Fibroblast of skin of right quadriceps (primary cell): ENCODE measurements around the gene GFER.
A peak's percentile ranks its signal among the peaks of the same experiment; 100 is the strongest.

Experiments used
- DNase-seq: peaks from one replicate; pipeline ENCODE4 v3.0.0-alpha.2; 2013

GFER gene

GRCh38 chr16:1991948-1992703 lies 8.1 kb downstream of the GFER start:
- peak; percentile 92 for DNase-seq

GRCh38 chr16:1992704-1993317 lies 8.8 kb downstream of the GFER start:
- DNase-seq: no peak

- no peak for DNase-seq
Measured at GRCh38 chr16:1993731-1994131, 9.7 kb downstream of the GFER start.

DNA sequence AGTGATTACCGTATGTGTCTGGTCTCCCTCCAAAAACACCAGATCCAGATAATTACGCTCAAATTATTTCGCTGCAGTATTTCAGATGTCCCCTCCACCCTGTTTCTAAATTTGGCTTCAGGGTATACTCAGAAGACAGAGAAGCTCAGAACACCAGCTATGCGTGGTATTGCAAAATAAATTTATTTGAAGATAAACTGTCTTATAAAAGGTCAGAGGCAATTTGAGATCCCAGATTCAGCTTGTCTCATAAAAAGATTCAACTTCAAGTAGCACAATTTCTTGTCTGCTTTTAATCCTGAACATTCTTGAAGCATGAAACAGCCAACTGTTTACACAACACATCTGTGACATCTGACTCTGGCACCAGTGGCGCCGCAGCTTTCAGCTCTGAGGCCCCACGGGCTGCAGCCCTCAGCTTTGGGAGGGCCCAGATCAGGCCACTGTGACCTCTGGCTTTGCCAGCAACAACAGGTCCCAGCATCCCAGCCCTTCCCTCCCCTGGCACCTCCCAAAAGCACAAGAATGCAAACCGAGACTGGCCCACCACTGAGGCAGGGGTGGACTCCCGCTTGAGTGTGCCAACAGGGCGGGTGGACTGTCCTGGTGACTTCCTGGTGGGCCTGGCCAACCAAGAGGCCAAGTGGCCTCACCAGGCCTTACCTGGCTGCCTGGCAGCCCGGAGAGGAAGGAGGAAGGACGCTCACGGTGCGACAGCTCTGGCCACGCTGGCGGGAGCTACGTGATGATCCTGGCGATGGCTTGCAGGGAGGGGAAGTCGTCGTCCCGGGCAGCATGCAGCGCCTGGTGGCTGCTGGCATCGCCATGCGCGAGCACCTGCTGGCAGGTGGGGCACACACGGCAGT lies 13.7 kb downstream of the GFER start:
- no peak for DNase-seq

DNA sequence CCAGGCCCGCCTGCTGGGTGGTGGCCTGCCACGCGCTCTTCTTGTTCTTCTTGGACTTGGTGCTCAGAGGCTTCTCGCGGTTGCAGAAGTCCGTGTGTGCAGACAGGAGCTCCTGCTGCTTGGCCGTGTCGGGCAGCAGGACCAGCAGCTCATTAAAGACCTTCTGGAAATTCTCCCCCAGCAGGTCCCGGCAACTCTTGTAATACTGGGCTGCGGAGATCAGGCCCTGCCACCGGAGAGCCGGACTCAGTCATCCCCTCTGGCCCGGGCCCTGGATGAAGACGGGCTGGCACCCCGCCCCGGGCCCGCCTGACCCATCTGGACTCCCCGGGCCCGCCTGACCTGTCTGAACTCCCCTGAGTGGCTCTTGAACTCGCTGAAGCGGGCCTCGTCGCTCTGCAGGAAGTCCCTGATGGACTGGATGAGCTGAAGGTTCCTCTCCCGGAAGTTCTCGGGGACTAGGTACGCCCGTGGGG lies 14.4 kb downstream of the GFER start:
- DNase-seq: no peak

DNA sequence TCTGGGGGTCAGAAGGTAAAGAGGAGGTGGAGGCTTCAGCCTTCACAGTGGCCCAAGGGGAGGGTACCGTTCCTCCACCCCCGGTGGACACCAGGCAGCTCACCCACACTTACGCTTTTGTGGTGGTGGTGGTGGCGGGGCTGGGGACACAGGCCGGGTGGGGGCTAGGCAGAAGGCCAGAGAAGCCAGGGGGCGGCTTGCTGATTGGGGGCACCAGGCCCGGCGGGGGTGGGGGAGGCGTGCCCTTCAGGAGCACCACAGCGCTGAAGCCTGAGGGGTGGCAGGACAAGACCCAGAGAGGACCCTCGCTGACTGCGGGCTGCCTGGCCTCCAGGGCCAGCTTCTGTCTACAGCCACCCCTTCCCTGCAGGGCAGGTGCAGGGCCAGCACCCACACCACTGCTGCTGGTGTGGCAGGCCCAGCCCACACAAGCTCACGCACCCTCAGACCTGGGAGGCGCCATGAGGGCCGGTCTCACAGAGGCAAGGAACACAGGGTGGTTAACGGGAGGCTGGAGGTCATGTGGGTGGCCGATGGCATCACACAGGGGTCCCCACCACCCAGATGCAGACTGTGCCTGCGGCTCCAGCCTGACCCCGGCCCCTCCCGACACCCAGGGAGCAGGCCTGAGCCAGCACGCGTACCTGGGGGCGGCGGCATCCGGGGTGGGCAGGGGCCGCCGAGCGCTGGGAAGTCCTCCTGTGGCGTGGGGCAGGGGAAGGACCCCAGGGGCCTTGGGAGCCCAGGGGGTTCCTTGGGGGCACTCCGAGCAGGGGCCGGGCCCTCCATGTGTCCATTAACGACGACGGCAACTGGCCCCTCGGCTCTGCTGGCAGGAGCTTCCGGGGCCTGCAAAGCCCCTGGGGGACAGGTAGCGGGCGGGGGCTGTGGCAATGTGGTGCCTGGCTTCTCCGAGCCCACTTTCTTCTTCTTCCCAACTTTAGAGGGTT lies 15.1 kb downstream of the GFER start:
- DNase-seq: no peak

GRCh38 chr16:1999866-2000514 lies 16.0 kb downstream of the GFER start:
- DNase-seq: no peak

DNA sequence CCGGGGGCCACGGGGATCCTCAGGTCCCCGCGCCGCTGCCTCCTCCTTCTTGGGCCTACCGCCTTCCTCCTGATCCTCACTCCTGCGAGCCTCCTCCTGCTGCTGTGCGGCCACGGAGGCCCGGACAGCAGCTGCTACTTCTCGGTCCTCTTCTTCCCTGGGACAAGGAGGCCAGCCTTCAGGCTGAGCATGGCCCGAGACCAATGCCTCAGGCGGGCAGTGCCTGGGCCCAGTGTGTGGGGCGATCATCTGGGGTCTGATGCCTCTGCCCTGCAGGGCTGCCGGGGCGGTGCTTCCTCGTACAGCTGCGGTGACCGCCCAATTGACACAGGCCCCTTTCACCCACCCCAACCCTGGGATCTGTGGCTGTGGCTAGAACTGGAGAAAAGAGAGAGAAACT lies 17.0 kb downstream of the GFER start:
- DNase-seq: no peak

DNA sequence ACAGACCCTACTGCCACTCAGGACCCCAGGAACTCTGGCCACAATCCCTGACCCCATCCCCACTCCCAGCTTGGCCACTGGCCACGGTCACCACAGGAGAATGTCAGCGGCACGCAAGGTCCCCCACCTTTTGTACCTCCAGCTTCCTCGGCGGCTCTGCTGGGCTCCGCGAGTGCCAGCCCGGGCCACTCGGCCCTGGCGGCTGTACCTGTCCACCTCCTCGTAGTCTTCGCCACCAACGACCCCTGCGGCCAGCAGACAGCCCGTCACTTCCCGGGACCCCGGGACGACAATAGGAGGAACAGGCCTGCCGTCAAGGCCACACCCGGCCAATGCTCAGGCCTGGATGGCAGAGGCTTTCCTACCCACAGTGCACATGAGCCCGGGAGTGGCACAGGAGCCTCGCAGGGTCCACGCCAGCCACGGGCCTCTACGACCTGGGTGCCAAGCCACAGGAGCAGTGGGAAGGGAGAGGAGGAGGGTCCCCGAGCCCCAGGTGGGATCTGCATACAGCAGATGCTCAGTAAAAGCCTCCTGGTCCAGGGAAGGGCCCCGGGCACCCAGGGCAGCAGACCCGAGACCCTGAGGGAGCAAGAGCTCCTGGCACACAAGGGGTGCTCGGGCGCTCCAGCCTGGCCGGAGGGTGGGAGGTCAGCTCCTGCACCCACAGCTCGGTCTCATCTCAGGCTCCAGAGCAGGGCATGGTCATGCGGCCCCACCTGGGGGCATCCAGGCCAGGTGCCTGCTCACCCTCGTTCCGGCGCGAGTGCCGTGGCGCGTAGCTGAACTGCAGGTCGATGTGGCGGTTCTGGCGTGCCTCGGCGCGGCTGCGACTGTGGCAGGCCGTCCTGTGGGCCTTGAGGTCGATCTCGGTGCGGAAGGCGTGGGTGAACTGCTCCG lies 17.7 kb downstream of the GFER start:
- DNase-seq: no peak

DNA sequence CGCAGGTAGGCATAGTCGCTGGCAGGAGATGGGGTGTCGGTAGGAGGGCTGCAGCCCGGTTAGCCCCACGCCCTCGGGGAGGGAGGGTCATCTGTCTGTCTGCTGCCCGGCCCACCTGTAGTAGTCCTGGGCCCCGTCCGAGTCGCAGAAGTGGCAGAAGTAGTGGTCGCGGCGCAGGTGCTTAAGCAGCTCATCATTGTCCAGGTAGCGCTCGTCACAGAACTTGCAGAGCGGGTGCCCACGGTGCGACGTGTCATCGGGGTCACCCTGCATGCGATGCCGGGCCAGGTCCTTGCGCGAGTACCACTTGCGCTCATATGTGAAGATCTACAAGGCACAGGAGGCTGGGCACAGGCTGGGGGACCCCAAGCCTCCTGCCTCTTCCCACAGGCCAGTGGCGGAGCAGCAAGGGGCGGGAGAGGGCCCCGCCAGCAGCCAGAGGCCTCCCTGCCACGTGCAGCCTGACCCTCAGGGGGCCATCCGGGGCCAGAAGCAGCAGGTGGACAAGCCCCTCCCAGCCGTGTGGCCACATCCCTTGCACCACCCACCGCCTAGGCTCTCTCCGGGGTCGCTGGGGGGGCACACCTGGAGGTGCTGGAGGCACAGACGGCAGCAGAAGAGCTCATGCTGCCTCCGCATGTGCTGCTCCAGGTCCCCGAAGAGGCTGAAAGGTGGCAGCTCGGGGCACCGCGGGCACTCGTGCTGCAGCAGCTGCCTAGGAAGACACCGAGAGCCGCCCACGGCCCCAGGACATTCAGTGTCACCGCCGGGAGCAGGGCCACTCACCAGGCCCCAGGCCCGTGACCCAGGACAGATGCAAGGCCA lies 18.6 kb downstream of the GFER start:
- no peak for DNase-seq

DNA sequence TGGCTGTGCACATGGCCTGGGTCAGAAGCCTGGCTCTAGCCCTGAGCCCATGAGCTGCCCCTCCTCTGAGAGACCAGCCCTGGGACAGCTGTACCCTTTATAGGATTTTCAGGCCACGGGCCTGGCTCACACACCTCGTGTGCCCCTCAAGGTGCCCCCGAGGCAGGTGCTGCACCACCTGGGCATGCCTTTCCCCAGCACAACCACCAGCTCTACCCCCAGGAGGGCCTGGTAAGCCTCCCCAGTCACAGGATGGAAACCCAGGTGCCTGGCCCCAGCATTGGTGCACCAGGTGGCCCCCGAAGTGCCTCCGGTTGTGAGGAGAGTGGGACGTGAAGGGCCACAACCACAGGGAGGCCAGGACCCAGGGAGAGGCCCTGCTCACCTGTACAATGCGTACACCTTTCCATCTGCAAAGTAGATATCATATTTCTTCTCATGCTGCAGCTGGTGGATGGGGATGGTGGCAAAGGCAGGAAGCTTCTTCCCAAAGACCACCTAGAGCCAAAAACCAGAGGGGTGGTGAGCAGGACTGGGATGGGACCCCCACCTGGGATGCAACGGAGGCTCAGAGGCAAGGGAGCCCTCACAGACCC lies 19.3 kb downstream of the GFER start:
- DNase-seq: no peak

DNA sequence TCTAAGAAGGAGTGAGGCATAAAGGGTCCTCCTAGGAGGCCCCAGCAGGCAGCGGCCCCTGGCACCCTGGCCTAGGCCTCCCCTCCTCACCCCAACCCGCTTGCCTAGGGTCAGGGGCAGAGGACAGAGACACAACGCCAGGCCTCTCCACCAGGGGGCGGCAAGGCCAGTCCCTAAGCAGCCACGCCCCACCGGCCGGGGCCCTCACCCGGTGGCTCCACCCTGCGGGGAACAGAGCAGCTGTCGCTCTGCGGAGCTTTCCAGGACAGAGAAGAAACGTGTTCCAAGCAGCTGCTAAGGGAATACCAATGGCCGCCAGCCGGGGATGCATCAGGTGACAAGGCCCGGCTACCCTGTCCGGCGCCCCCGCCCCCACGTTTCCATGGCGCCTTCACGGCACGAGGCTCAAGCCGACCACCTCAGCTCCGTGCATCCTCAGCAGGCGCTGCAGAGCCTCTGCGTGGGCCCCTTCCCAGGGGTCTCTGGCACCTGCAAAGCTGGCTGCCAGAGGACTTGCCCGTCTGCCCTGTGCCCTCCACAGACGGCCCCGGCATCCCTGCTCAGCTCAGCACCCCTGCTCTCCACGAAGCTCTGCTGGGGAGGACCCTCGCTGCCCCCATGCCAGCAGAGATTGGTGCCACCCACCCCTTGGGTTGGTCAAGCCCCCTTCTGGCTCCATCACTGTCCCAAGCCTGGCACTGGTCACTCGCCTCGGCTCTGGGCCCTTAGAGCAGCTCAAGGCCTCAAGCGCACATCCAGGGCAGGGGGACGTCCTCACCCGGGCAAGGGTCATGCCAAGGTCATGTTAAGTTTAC lies 20.0 kb downstream of the GFER start:
- peak; percentile 77 for DNase-seq

DNA sequence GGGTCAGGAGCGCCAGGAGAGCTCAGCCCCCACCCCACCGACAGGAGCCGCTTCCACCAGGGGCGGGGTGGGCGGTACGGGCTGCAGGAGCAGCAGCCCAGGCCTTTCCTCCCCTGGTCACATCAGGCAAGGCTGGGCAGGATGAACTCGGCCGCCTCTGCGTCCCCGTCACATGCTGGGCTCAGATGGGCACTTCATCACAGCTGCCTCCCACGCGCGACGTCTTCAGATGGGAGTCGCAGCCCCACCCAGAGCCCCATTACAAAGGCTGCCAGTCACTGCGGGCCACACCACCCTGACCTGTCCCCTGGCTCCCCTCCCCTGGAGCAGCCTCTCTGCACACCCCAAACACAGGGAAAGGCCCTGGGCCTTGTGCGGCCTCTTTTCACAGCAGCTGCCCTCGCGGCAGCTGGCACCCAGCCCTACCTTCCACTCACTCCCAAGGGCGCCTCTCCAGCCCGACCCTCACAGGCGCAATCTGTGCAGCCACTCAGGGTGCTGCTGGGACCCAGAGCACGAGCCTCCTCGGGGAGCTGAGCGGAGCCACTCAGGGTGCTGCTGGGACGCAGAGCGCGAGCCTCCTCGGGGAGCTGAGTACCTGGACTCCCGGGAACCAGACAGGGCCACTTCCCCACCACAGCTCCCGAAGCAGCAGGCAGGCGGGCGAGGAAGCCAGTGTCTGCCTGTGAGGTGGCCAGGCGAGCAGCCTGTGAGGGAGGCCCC lies 21.0 kb downstream of the GFER start:
- no peak for DNase-seq

DNA sequence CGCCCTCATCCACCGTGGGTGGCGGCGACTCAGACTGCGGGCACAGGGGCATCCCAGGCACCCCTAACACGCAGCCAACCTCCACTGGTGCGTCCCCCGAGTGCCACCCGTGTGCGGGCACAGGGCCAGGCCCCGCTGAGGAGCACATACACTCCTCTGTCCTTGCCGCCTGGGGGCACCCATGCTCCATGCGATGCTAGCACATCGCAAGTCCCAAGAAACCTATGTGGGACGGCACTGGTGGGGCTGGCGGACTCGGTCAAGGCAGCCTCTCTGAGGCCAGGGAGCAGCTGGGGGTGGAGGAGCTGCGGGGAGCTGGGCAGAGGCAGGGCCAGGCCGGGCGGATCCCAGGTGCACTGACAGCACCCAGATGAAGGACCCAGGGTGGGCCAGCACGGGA lies 21.7 kb downstream of the GFER start:
- no peak for DNase-seq

DNA sequence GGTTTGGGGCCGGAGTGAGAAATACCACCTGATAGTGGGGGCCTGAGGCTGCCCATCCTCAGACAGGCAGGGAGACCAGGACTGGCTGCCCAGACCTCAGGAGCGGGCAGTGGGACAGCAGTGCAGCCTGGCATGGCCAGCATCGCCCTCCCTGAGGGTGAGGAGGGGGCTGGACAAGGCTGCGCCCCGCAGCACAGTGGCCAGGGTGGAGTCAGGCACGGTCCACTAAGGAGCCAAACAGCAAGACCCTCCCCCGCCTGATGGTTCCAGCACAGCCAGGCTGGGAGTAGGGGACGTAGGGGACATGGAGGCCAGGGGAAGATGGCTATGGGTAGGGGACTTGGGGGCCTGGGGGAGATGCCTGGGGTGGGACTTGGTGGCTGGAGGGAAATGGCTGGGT lies 22.3 kb downstream of the GFER start:
- no peak for DNase-seq

GRCh38 chr16:2007081-2007836 lies 23.3 kb downstream of the GFER start:
- DNase-seq: no peak

- DNase-seq: peak; percentile 31
Measured at GRCh38 chr16:2008009-2008526, 24.1 kb downstream of the GFER start.
